ENCODE measurements around the gene SPATA20.
A peak's percentile ranks its signal among the peaks of the same experiment; 100 is the strongest.

The SPATA20 gene

DNA sequence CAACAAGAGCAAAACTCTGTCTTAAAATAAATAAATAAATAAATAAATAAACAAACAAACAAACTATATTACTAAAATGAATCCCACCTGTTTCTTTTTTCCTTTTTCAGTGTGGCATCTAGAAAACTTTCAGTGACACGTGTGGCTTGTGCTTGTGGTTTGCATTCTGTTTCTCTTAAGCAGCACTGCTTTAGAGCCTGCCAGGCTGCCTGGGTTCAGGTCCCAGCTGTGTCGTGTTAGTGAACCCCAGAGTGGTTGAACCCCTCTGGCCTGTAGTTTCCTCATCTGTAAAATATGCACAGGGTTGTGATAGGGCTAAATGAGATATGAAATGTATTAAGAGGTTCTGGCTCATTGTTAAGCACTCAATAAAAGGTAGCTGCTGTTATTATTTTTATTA lies 26.5 kb upstream of the SPATA20 start:
- DNase-seq = no peak

DNA sequence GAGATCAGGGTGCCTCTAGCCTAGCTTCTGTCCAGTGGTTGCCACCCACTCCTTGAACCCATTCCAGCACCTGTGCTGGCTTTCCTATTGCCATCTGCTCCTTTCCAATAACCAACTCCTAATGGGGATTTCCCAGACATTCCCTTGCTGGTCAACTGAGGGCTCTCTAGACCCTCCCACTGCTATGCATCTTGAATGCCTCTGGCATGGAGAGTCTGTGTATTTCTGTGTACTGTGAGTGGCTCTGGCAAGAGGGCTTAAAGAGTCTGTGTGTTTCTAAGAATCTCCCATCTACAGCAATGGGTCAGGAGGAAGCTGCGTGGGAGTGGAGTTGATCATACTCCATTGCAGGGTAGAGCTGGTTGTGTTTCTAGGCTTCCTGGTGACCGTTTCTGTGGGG lies 25.5 kb upstream of the SPATA20 start:
- no peak for DNase-seq

DNA sequence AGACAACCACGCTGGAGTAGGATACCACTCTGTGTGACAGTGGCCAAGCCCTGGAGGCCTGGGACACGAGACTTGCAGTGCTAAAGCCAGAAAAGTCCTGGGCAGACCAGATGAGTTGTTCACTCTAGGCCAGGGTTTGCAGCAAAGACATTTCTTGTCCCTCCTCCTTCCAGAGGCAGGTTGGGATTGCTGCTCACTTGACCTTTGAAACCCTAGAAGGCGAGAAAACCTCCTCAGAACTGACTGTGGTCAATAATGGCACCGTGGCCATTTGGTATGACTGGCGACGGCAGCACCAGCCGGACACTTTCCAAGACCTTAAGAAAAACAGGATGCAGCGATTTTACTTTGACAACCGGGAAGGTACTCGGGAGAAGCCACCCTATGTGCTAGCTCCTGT lies 24.2 kb upstream of the SPATA20 start:
- no peak for DNase-seq

DNA sequence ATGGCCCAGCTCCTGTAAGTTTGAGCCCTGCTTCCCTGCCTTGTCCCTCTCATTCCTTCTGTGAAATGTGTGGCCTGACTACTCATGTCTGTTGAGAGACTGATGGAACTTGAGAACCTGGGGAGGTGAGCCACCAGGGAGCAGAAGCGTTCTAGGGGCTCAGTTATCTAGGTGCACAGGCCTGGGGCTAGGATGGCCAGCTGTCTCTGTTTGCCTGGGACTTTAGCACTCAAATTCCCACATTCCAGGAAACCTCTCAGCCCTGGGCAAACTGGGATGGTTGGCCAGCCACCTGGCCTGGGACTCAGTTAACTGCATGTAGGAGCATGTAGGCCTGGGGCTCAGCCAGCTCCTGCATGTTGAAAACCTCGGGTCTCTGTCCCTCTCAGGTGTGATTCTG lies 23.8 kb upstream of the SPATA20 start:
- no peak for DNase-seq

DNA sequence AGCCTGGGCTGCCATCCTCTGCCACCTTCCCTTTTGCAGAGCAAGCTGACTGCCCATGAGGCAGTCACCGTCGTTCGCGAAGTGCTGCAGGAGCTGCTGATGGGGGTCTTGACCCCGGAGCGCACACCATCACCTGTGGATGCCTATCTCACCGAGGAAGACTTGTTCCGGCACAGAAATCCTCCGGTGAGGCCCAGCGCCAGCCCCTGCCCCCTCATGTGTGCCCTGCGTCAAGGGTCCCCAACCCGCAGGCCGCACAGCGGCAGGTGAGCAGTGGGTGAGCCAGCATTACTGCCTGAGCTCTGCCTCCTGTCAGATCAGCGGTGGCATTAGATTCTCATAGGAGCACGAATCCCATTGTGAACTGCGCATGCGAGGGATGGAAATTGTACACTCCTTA lies 22.1 kb upstream of the SPATA20 start:
- no peak for DNase-seq

DNA sequence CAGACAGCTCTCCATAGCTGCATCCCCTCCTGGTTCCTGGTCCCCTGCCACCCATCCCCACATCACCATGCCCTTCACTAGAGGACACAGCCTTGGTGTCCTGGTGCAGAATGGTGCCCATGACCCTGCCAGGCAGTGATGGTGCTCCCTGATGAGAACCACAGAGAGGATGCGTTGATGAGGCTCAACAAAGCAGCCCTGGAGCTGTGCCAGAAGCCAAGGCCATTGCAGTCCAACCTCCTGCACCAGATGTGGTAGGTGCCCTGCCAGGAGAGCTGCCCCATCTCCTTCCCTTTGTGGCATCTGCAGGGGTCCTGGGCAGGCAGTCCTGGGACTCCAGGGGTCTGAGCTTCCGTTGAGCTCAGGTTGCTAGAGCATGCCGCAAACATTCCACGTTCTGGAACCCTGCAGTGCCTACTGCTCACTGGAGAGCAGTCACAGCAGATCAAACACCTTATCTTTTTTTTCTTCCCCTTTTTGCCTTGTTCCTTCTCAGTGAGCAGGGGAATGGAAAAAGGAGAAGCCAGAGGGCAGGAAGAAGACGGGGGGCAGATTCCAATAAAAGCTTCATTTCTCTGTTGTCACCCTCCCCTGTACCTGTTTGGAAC lies 19.7 kb upstream of the SPATA20 start:
- DNase-seq = no peak

DNA sequence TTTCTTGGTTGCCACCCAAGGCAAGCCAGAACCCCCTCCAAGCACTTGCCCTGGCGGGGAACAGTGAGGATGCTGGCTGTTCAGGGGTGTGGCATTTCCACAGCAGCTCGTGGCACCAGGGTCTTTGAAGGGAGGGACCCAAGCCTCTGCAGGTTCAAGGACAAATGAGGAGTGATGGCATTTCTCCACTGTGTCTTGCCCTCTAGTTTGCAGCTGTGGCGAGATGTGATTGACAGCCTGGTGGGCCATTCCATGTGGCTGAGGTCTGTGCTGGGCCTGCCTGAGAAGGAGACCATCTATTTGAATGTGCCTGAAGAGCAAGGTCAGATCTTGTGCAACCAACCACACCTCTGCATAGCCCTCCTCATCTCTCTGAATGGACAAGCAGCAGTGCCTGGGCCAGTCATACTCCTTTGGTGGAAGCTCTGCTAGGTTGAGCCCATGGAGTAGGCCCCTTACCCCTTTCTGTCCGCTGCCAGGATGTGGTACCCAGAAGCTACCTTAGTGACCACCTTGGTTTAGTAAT lies 19.0 kb upstream of the SPATA20 start:
- DNase-seq = no peak

DNA sequence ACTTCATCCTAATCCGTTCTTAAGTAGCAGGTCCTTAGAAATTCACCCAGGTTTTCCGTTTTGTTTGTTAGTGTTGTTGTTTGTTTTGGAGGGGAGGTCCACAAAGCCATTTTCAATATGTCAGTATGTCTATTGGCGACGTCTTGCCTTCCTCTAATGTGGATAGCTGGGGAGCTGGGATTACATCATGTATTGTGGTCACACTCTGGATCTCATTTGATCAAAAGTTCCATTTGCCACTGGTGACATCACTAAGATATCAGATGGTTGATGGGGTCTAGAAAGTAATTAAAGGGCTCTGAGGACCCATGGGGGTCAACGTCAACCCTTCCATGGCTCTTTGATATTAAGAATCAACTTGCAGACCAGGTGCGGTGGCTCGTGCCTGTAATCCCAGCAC lies 17.1 kb upstream of the SPATA20 start:
- no peak for DNase-seq

DNA sequence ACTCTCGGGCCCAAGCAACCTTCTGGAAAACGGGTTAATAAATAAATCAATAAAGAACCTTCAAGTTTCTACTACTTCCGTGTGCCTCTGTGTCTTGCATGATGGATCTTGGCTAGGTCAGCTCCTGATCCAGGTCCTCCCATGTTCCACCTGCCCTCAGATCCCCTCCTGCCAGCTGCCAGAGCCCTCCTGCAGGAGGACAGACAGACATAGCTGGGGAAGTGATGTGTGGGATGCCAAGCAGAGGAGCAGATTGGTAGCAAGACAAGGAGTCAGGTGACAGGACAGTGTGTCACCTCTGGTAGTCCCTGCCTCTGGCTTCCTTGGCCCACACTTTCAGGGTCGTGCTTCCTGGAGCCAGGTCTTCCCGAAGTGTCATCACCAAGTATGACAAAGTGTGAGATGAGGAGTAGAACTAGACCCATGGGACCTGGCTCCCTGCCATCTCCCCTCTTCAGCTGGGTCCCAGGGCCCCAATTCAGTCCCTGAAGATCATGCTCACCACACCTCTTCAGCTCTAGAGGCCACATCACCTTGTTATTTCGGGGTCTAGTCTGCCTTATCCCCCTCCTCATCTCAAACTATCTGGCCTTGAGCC lies 15.4 kb upstream of the SPATA20 start:
- no peak for DNase-seq

DNA sequence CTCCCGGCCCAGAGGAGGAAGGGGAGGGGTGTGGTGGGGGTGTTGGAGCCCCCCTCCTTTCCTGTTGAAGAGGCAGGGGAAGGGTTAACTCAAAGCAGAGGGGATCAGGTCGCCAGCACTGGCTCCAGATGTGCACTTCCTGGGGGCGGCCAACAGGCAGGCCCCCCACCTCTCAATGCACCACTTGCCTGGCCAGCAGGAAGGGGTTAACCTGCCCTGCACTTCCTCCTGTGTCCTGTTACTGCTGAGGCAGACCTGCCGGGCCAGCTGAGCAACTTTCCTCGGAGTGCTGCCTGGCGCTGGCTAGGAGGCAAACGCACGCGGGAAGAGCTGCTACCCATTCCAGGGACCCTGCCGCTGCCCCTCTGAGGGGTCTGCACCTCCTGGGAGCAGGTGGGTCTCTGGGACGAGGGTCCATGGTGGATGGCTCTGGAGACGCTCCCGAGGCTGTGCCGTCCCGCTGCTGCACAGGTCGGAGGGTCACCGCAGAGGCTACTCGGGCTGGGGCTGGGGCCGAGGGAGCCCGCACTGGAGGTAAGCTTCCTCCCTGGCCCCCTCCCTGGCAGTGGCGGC lies 14.4 kb upstream of the SPATA20 start, which contains the start of gene EPN3:
Gene EPN3 (plus strand): TSS at position 284 of the 573 bp plus-strand sequence. CDS start 3,822 bp downstream, outside the sequence.
- no peak for DNase-seq

DNA sequence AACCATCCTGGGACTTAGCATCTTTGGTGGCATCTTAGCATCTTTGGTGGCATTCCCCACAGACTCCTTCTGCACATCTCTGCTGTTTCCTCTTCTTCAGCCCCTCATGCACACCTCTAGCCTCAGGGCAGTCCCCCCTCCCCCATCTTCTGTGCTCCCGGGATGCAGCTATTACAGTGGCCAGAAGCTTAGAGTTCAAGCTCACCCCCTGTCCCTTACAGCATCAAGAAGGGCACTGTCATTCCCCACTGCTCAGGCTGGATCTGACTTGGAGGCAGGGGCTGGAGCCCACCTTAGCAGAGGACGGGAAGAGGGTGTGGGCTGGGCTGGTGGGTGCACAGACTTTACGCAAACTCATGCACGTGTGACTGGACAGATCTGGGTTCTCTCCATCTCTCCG lies 13.8 kb upstream of the SPATA20 start:
- no peak for DNase-seq

DNA sequence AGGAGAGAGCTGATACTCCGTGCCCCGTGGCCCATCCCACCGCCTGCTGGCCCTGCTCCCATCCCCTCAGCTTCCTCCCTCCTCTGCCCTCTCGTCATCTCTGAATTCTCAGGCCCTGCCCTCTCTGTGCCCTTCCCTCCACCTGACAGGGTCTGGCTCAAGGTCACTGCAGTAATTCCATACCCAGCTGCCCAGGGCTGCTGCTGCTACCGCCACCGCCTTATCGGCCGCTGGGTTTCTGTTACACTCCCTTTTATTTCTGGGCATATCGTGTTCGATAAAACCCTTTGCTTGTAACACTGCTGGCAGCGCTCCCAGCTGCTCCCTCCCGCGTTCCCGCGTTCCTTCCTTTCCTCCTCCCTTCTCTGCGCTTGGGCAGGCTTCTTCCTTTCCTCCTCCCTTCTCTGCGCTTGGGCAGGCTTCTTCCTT lies 13.2 kb upstream of the SPATA20 start:
- DNase-seq = peak; percentile 51

DNA sequence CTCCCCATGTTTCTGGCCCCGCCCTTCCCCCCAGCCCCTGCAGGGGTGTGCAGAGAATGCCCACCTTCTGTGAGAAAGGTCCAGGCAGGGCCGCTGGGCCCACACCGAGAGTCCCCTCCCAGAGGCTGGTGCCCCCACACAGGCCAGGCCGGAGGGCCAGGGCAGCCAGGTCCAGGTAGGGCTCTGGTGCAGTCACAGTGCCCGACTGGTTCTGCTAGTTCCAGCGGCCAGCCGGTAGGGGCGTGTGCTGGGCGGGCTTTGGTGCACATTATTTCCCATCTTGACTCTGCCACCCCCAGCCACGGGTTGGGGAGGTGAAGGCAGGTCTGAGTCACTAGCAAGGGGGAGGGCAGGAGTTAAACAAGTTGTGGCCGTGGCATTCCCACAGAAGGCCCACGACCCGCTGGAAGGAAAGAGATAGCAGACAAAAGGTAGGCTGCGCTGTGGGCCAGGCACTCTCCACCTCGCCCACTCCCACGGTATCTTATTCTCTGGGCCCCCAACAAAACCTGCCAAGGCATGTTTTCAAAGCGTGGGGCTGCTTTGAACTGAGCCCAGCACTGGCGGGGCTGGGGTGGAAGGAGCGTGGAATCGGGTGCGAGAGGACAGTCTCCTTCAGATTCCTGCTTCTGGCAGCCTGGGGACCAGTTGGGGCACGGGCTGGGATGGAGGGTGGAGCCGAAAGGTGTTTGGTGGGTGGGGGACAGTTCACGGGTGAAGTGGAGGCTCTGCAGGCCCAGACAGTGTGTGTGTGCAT lies 12.6 kb upstream of the SPATA20 start:
- DNase-seq = no peak

DNA sequence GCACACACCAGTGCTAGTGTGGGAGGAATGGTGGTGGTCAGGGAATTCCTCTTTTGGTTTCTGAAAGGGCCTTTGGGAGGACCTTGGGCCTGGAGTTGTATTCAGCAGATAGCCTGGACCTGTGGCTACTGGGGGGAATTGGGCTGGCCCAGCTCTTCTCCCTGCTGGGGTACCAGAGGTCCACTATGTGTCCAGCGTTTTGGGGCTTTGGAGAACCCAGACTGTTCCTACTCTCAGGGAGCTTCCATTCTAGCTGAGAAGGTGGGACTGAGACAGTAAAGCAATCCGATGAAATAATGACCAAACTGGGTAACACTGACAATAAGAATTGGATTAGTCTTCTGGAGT lies 12.0 kb upstream of the SPATA20 start:
- no peak for DNase-seq

DNA sequence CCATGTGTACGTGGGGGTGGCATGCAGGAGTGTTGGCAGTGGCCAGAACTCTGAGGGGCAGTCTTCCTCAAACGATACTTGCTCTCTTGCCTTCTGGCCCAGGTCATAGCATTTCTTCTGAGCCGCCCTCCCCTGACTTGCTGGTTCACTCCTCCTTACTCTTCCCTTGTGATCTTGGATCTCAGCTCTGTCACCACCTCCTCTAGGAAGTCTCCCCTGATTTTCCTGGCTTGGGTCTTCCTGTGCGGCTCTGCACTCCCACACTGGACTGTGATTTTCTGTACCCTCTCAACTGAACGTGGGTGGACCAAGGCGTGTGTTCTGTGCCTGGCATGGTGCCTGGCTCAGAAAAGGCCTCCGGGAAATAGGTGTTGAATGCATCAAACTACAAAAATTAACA lies 11.6 kb upstream of the SPATA20 start:
- DNase-seq = no peak

DNA sequence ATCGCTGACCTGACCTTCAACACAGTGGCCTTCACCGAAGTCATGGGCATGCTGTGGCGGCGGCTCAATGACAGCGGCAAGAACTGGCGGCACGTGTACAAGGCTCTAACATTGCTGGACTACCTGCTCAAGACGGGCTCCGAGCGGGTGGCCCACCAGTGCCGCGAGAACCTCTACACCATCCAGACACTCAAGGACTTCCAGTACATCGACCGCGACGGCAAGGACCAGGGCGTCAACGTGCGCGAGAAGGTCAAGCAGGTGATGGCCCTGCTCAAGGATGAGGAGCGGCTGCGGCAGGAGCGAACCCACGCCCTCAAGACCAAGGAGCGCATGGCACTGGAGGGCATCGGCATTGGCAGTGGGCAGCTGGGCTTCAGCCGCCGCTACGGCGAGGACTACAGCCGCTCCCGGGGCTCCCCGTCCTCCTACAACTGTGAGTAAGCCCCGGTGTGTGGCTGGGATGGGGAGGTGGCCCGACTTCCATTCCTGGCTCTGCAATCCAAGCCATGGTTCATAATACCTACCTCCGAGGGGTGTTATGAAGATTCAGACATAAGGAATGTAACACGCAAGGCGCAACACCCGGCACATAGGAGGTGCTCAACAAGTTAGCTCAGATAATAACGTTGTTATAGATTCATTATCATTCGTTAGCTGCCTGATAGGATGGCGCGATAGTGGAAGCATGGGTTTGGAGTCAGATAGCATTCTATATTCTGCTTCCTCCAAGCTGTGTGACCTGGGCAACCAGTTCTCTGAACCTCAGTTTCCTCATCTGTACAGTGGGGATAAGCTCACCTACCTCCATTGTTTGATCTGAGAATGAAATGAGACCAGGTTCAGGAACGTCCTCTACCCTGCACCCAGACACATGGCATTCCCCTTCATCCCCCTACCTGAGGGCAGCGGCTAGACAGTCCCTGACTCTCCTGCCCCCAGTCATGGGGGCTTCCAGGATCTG lies 10.0 kb upstream of the SPATA20 start:
- no peak for DNase-seq

DNA sequence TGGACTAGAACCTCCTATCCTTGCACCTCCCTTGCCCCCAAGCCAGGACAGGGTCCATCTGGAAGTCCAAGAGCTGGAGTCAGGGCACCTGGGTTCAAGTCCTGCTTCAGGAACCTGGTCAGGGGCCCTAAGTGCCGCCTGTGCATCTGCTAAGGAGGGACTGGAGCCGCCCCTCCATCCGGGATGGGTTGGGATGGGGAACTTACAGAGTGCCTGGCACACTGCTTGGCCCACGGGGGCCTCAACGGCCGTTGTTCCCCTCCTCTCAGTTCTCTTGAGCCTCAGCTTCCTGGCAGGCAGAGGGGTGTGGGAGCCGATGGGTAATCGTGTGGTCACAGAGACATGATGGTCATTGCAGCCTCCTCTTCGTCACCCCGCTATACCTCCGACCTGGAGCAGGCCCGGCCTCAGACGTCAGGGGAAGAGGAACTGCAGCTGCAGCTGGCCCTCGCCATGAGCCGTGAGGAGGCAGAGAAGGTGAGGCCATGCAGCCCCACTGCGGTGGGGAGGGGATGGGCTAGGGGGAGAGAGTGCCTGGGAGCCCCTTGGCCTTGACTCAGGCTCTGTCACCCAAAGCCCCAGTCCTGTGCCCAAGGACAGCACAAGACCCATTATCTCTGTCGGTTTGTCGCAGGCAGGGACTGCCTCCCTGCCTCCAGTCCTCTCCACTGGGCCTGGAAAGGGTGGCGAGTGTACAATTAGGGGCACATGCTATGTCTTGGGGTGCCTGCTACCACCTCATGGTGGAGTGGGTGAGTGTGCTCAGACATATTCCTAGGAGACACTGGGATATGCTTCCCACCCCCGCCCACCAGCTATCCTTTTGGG lies 9.0 kb upstream of the SPATA20 start:
- DNase-seq = no peak

DNA sequence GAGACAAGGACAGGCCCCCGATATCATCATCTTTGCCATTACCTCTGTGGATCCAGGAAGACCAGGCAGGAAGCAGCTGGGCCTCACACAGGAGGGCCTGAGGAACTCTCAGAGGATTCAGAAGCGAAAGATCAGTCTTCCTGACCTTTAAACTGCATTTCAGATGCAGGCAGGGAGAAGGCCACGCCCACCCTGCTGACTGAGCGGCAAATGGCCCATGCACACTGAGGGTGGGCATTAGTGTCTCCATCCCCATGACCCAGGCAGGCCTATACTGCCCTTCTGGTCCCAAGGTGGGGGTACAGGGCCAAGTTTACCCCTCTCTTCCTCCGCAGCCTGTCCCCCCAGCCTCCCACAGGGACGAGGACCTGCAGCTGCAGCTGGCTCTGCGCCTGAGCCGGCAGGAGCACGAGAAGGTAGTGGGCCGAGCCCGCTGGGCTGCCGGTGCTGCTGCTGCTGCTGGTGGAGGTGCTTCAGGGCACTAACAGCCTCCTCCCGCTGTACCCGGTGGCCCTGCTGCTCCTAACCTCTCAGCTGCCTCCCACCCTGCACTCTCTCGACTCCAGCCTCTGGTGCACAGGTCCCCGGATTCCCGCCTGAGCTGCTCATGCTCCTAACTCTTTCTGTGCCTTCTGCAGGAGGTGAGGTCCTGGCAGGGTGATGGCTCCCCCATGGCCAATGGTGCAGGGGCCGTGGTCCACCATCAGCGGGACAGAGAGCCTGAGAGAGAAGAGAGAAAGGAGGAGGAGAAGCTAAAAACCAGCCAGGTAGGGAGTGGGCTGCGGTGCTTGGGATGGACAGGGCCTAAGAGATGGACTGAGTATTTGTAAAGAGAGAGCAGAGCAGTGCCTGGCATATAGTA lies 8.2 kb upstream of the SPATA20 start:
- DNase-seq = no peak

DNA sequence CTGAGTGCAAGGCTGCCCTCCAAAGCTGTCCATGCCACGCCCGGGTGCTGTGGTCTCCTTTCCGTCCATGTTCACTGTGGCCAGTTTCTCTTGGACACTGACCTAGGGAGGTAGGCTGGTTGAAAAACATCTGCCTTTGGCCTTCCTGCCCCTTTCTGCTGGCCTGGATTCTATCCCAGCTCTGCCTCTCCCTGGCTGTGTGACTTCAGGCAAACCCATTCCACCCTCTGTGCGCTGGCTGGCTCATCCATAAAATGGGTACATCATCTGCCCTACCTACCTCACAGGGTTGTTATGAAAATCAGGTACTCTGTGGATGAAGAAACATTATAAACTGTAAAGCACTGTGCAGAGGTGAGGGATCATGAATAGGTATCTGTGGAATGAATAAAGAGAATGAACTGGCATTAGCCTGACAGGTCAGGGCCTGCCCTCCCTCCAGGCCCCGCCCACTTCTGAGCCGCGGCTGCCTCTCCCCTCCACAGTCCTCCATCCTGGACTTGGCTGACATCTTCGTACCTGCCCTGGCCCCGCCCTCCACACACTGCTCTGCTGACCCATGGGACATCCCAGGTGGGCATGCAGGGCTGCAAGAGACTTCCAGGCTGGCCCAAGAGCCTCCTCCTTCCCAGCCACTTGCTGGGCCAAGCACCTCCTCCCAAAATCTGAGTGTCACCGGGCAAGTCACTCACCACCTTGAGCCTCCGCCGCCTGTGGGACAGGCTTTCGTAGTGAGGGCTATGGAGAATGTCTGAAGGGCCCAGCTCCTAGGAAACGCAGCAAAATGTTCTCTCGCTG lies 7.0 kb upstream of the SPATA20 start:
- no peak for DNase-seq
